HG02763 (cell line): ENCODE data around the gene ANKRD53.

ENCODE experiments used
- ATAC-seq: cut with Tn5 transposase; IDR thresholded peaks from one replicate; pipeline ENCODE4 v1.9.1; 2021; ENCODE audit warnings: mild to moderate bottlenecking, moderate library complexity; ENCODE audit not compliant: unreplicated experiment

The ANKRD53 gene

DNA sequence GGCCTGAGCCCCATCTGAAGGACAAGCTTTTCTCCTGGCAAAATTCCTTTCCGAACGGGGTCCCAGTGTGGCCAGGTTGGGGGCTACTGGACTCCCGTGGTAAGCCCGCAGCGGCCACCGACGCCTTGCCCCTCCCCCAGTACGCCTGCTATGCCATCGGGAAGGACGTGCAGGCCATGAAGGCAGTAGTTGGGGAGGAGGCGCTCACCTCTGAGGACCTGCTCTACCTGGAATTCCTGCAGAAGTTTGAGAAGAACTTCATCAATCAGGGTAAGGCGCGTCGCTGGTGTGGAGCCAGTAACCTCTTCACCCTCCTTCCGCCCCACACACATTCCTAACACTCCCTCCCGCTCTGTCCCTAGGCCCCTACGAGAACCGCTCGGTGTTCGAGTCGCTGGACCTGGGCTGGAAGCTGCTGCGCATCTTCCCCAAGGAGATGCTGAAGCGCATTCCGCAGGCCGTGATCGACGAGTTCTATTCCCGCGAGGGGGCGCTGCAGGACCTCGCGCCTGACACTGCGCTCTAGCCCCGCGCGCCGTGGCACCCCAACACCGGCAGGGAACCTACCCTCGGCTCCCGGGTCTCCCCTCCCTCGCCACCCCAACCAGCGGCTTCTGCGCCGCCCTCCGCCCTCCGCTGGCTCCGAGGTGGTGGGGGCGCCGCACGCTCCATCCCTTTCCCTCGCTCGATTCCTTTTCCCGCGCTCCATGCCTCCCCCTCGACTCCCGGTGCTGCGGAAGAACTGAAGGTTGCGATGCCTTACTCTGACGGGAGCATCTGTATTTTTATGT, 13.6 kb upstream of the ANKRD53 start:
- ATAC-seq, result peak; percentile 73

- ATAC-seq, result no peak
These were observed 12.9 kb upstream of the ANKRD53 start for GRCh38 chr2:70965506-70965905.

DNA sequence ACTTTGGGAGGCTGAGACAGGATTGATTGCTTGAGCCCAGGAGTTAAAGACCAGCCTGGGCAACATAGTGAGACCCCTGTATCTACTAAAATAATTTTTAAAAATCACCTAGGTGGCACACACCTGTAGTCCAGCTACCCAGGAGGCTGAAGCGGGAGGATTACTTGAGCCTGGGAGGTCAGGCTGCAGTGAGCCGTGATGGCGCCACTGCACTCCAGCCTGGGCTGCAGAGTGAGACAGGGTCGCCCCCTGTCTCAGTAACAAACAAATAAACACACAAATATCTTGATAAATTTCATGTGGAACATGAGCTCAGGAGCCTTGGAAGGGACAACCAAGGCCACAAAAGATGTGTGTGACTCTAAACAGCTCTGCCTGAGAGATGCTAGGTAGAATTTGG, 11.7 kb upstream of the ANKRD53 start:
- ATAC-seq, result no peak

GRCh38 chr2:70967189-70967588, 11.2 kb upstream of the ANKRD53 start:
- no peak for ATAC-seq

DNA sequence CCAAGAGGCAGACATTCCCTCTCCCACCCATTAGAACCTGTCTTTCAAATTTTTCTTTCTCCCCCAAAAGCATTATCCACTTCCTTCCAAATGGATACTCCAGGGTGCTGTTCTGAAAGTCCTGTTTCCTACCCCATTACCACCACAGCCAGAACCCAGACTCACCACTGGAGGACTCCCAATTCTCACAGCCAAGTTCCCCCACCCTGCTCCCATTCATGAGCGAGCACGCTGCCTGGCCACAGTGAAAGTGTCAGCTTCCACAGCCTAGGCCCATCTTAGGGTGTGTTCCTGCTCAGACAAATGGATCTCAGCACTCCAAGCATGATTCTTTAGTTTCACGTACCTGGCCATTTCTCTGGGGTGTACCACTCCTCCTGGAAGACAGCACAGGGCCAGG, 3.8 kb upstream of the ANKRD53 start:
- no peak for ATAC-seq

DNA sequence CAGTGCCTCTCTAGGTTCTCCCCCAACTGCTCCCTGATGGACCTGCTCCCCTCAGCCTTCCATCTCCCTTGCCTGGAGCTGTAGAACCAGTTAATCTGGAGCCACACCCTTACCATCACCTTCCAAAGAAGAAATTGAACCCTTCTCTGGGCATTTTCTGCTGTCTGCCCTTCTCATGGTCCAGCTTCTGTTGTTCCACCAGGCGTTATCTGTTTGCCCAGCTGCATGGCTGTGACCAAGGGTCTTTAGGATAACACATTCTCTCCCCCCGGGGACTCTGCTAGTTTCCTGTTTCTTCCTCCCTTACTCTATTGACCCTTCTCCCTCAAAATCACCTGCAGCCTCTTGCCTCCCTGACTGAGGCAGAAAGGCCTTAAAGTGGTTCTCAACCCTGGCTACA, 3.2 kb upstream of the ANKRD53 start:
- ATAC-seq, result no peak

DNA sequence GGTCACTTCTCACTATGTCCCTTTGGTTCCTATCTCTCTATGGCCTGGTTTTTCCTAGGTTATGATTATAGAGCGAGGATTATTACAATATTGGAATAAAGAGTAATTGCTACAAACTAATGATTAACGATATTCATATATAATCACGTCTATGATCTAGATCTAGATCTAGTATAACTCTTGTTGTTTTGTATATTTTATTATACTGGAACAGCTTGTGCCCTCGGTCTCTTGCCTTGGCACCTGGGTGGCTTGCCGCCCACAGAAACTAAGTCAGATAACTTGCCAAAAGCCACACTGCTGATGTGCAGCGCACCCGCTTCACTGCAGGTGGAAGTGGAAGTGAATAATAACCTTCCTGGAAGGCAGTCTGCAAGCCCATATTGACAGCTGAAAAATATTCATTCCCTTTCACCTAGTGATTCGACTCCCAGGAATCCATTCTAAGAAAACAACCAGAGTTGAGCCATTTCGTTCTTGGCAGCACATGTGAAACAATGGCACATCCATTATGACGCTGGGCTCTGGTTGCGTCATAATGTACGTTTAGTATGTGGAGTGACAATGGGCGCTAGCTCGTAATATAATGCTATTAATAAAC, 725 bp upstream of the ANKRD53 start:
- no peak for ATAC-seq

DNA sequence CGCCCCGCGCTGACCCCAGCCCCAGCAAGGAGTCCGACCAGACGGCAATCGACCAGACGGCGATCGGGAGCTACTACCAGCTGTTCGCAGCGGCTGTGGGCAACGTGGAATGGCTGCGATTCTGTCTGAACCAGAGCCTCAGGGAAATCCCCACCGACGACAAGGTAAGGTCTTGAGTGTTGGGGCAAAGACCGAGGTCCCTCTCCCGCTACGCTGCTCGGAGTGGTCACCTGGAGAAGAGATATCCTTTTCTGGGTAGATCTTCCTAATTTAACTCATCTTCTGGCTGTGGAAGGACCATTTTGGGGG, 704 bp downstream of the ANKRD53 start:
- no peak for ATAC-seq

DNA sequence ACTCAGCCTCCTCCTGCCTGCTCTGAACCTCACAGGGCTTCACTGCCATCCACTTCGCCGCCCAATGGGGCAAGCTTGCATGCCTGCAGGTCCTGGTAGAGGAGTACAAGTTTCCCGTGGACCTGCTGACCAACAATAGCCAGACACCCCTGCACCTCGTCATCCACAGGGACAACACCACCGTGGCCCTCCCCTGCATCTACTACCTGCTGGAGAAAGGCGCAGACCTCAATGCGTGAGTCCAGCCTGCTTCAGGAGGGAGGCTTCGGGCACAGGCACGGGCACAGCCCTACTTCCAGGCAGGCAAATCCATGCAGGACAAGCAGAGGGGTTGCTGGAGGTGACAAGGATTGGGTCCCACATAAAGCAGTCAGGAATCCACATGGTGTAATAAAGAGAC, 1.2 kb downstream of the ANKRD53 start:
- no peak for ATAC-seq

GRCh38 chr2:70981421-70981820, 3.0 kb downstream of the ANKRD53 start:
- ATAC-seq, result no peak

DNA sequence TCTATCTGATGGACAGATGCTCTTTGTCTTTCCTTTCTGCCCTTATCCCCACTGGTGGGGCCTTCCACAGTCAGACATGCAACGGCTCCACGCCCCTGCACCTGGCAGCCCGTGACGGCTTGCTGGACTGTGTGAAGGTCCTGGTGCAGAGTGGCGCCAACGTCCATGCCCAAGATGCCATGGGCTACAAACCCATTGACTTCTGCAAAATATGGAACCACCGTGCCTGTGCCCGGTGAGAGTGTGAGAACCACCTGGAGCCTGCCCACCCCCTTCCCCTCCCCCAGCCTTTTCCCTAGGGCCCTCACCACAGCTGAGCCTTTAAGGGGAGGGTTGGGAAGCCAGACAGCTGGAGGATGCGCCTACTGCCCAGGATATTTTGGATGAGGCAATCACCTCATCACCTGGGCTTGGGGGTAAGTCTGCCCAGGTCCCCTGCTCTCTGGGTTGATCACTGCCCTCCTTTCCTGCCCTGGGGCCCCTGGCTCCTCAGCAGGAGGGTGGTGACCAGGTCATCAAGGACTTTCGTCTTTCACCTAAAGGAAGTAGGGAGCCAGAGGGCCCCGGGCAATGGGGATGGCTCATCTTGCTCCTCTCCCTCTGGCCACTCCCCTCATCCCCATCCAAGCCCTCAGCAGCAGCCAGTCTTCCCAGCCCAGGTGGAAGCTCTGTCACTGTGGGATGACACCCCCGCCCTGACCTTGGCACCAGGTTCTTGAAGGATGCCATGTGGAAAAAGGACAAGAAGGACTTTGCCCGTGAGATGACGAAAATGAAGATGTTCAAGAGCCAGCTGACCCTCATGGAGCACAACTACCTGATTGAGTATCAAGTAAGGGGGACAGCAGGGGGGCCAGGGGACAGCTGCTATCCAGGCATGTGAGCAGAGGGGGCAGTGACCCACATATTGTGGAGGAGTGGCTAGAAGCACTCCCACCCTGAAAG, 3.7 kb downstream of the ANKRD53 start:
- ATAC-seq, result no peak

DNA sequence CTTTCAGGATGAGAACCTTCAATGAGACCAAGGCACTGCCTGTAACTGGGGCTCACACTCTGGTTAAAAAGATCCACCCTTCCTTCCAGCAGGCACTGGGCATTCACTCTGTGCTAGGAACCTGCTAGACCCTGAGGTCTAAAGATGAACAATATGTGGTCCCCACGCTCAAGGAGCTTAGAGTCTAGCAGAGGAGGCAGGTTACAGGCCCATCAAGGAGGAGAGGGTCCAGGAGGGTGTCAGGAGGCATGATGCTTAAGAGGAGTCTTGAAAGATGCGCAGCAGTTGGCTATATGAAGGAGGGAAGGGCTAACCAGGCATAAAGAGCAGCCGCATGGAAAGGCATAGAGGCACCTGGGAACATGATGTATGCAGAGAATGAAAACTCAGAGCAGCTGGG, 4.5 kb downstream of the ANKRD53 start:
- no peak for ATAC-seq

GRCh38 chr2:70983506-70984227, 5.2 kb downstream of the ANKRD53 start:
- no peak for ATAC-seq

DNA sequence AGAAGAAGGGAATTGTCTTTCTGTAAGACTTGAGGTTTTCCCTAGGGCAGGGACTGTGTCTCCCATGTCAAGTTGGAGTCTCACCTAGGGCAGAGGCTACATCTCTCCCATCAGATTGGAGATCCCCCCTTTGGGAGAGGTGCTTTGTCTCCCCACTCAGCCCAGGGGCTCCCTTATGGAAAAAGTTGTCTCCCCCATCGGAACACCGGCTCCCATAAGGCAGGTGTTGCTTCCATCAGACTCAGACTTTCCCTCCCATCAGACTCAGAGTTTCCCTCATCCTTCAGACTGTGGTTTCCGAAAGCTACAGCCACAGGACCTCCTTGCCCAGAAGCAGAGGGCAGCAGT, 5.8 kb downstream of the ANKRD53 start:
- ATAC-seq, result no peak

DNA sequence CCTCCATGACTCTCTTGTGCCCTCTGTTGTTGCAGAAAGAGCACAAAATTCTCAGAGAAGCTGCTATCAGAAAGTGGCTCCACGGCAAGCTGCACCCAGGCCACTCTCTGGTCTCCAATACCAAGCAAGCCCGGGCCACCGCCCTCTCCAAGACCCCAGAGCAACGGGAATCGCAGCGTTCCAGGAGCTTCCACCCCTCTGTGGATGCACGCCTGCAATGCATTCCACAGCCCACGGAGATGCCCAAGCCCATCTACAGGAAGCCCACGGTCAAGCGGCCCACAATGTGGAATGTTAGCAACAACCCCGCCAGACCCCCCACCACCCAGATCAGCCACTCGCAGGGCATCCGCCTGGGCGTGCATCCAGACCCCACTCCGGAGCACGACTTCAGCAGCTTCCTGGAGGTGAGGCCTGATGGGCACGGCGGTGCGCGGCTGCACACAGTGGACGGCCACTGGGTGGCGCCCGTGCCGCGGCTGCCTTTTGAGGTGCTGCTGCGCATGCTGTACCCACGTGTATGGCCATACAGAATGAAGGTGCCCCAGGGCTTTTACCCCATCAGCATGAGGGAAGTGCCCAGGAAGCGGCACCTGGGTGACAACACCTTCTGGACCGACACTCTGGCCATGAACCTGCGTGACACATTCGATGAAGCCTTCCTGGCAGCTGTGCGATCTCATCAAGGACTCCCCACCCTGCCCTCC, 6.3 kb downstream of the ANKRD53 start:
- peak; percentile 86 for ATAC-seq

DNA sequence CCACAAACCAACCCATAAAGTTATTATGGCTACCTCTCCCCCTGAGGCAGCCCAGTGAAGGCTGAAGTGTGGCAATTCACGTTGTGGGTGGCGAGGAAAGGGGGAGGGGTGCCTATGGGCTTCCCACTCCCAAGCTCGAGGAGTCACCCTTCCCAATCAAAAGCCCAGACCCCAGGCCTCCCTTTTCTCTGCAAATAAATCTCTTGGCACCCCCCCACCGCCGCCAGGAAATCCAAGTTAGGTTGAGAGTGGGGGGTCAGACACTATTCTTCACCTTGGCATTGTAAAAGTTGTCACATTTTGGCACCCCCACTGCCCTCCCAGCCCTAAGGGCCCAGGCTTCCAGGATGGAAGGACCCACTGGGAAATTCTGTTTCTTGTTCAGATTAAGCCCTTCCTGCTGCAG, 6.9 kb downstream of the ANKRD53 start:
- no peak for ATAC-seq

- no peak for ATAC-seq
These were observed 7.5 kb downstream of the ANKRD53 start for GRCh38 chr2:70985956-70986355.

GRCh38 chr2:70986499-70987189, 8.2 kb downstream of the ANKRD53 start:
- ATAC-seq, result no peak

- ATAC-seq, result no peak
These were observed 9.0 kb downstream of the ANKRD53 start for GRCh38 chr2:70987386-70987785.

GRCh38 chr2:70988151-70988550, 9.7 kb downstream of the ANKRD53 start:
- ATAC-seq, result no peak
